ENCODE results near the gene RAD21L1.

The RAD21L1 gene

DNA sequence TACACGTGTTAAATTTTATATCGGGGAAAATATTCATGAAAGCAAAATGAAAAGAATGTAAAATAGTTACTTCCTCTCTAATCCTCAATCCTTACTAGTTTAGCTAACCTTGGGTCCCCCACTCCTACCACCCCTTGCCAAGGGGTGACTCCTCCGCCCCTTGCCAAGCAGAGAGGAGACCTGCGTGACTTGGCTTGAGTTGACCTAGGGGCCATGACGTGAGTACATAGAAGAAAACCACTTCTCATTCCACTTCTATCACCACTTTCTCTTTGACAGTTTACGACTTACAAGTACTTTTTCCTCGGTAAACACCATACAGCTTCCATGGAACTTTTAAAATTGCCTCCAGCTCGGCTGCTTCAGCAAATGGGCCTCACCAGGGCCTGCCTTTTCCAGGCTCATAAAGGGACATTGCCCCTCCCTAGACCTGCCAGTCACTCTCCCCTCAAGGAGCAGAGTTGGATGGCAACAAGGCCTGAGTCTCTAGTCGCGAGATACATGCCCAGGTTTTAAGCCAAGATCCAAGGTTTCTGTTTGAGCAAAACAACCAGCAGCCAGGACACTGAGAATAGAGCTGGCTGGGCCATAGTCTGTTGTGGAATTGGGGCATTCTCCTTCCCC is 73.2 kb downstream of the RAD21L1 start:
- no peaks in the 10 kb centered on the region for H3K9me3 ChIP-seq (ENCODE audit: control insufficient read depth in 1 of 2, low read length in 2 of 2)
- H3K36me3 ChIP-seq (ENCODE audit: control insufficient read depth in 1 of 2, insufficient read depth in 2 of 2, low read length in 2 of 2) = peaks cover 0 to 37% of the 10 kb centered on the region in 2 donors
- H3K27me3 ChIP-seq (ENCODE audit: low read depth, low read length) = no peaks in the 10 kb centered on the region
- H3K4me1 ChIP-seq (ENCODE audit: control insufficient read depth in 1 of 2, insufficient read depth in 2 of 2, low read length in 2 of 2) = no peaks in the 10 kb centered on the region
- no peak overlapping the region for H3K27ac ChIP-seq (ENCODE audit: low read length)
- H3K4me3 ChIP-seq (ENCODE audit: low read depth in 1 of 2, low read length in 2 of 2) = no peak overlapping the region

- Histone ChIP-seq H3K4me3 (ENCODE audit: low read depth in 1 of 2, low read length in 2 of 2) (no peak overlapping the region), H3K27ac (ENCODE audit: low read length) (no peak overlapping the region), H3K36me3 (ENCODE audit: control insufficient read depth in 1 of 2, insufficient read depth in 2 of 2, low read length in 2 of 2) (peaks cover 0 to 35% of the 10 kb centered on the region in 2 donors), H3K4me1 (ENCODE audit: control insufficient read depth in 1 of 2, insufficient read depth in 2 of 2, low read length in 2 of 2) (no peaks in the 10 kb centered on the region), H3K27me3 (ENCODE audit: low read depth, low read length) (no peaks in the 10 kb centered on the region), H3K9me3 (ENCODE audit: control insufficient read depth in 1 of 2, low read length in 2 of 2) (no peaks in the 10 kb centered on the region)
These were observed 73.7 kb downstream of the RAD21L1 start for GRCh38 chr20:1299522-1299921.

- no peak overlapping the region for H3K27ac ChIP-seq (ENCODE audit: low read length)
- peaks cover 6 to 42% of the 10 kb centered on the region in 2 donors for H3K36me3 ChIP-seq (ENCODE audit: control insufficient read depth in 1 of 2, insufficient read depth in 2 of 2, low read length in 2 of 2)
- H3K4me3 ChIP-seq (ENCODE audit: low read depth in 1 of 2, low read length in 2 of 2) = no peak overlapping the region
- H3K9me3 ChIP-seq (ENCODE audit: control insufficient read depth in 1 of 2, low read length in 2 of 2) = no peaks in the 10 kb centered on the region
- H3K27me3 ChIP-seq (ENCODE audit: low read depth, low read length) = no peaks in the 10 kb centered on the region
- no peaks in the 10 kb centered on the region for H3K4me1 ChIP-seq (ENCODE audit: control insufficient read depth in 1 of 2, insufficient read depth in 2 of 2, low read length in 2 of 2)
These were observed 74.4 kb downstream of the RAD21L1 start for GRCh38 chr20:1300083-1300840.

DNA sequence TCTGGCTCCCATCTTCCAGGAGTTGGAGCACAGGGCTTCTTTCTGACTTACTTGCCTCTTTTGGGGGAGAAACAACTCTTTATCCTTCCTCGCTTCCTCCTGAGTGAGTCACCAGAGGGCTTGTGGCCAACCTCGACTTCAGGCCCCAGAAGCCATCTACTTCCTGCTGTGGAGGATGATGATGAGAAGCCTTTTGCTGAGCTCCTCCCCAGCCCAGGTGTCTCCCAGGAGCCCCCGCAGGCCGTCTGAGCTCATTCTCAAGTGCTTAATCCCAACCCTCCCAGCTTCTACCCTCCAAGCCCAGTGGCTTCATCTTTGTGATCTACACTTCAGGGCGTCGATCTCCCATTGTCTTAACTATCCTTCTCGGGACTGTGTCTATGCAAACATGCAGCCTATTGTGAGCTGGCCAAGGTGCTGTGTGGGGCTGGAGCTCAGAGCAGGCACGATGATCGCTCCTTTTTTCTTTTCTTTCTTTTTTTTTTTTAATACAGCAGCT is 75.2 kb downstream of the RAD21L1 start:
- H3K9me3 ChIP-seq (ENCODE audit: control insufficient read depth in 1 of 2, low read length in 2 of 2) = no peaks in the 10 kb centered on the region
- H3K27ac ChIP-seq (ENCODE audit: low read length) = no peak overlapping the region
- no peak overlapping the region for H3K4me3 ChIP-seq (ENCODE audit: low read depth in 1 of 2, low read length in 2 of 2)
- H3K36me3 ChIP-seq (ENCODE audit: control insufficient read depth in 1 of 2, insufficient read depth in 2 of 2, low read length in 2 of 2) = peaks cover 9 to 50% of the 10 kb centered on the region in 2 donors
- no peaks in the 10 kb centered on the region for H3K4me1 ChIP-seq (ENCODE audit: control insufficient read depth in 1 of 2, insufficient read depth in 2 of 2, low read length in 2 of 2)
- no peaks in the 10 kb centered on the region for H3K27me3 ChIP-seq (ENCODE audit: low read depth, low read length)

- H3K27ac ChIP-seq (ENCODE audit: low read length) = no peak overlapping the region
- no peaks in the 10 kb centered on the region for H3K27me3 ChIP-seq (ENCODE audit: low read depth, low read length)
- no peak overlapping the region for H3K4me3 ChIP-seq (ENCODE audit: low read depth in 1 of 2, low read length in 2 of 2)
- H3K9me3 ChIP-seq (ENCODE audit: control insufficient read depth in 1 of 2, low read length in 2 of 2) = no peaks in the 10 kb centered on the region
- H3K36me3 ChIP-seq (ENCODE audit: control insufficient read depth in 1 of 2, insufficient read depth in 2 of 2, low read length in 2 of 2) = peaks cover 9 to 41% of the 10 kb centered on the region in 2 donors
- no peaks in the 10 kb centered on the region for H3K4me1 ChIP-seq (ENCODE audit: control insufficient read depth in 1 of 2, insufficient read depth in 2 of 2, low read length in 2 of 2)
These were observed 77.1 kb downstream of the RAD21L1 start for GRCh38 chr20:1302685-1303541.

DNA sequence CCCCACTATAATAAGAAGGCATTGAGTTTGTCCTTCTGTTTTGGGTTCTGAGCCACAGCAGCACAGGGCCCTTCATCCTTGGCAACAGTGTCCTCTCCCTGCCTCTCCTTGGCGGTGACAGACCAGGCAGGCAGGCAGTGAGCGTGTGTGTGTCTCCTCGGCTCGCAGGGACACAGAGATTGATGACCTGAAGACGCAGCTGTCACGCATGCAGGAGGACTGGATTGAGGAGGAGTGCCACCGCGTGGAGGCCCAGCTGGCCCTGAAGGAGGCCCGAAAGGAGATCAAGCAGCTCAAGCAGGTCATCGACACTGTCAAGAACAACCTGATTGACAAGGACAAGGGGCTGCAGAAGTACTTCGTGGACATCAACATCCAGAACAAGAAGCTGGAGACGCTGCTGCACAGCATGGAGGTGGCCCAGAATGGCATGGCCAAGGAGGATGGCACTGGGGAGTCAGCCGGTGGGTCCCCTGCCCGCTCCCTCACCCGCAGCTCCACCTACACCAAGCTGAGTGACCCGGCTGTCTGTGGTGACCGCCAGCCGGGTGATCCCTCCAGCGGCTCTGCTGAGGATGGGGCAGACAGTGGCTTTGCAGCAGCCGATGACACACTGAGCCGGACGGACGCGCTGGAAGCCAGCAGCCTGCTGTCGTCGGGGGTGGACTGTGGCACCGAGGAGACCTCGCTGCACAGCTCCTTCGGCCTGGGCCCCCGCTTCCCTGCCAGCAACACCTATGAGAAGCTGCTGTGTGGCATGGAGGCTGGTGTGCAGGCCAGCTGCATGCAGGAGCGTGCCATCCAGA is 79.1 kb downstream of the RAD21L1 start:
- no peaks in the 10 kb centered on the region for H3K27me3 ChIP-seq (ENCODE audit: low read depth, low read length)
- H3K4me3 ChIP-seq (ENCODE audit: low read depth in 1 of 2, low read length in 2 of 2) = no peak overlapping the region
- no peaks in the 10 kb centered on the region for H3K9me3 ChIP-seq (ENCODE audit: control insufficient read depth in 1 of 2, low read length in 2 of 2)
- no peak overlapping the region for H3K27ac ChIP-seq (ENCODE audit: low read length)
- H3K36me3 ChIP-seq (ENCODE audit: control insufficient read depth in 1 of 2, insufficient read depth in 2 of 2, low read length in 2 of 2) = peaks cover 9 to 40% of the 10 kb centered on the region in 2 donors
- no peaks in the 10 kb centered on the region for H3K4me1 ChIP-seq (ENCODE audit: control insufficient read depth in 1 of 2, insufficient read depth in 2 of 2, low read length in 2 of 2)

Measured in muscle layer of duodenum (tissue), 2 donors.